ENCODE results near the gene ZBTB8A. TPM values are rescaled to one million over a fixed set of nuclear protein-coding genes. Genes with fewer than 3 reads are reported as not detected.

Gene ZBTB8A
- total and polyA plus RNA-seq, 12 donors = 1.7 to 3.8 (median 3.0) TPM

DNA sequence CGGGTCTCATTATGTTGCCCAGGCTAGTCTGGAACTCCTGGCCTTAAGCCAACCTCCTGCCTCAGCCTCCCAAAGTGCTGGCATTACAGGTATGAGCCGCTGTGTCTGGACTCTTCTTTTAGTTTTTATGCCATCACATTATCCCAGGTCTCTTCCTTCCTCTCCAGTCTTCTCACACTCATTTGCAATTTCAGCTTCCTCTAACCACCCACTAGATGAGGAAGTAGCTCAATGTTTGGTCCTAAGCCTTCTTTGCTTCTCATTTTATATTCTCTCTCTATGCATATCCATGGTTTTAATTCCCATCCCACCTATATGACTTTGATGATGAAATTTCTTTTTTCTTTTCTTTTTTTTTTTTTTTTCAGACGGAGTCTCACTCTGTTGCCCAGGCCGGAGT lies 3.1 kb upstream of the ZBTB8A start:
- no peaks in the 10 kb centered on the region for H3K36me3 ChIP-seq
- H3K4me3 ChIP-seq = no peak overlapping the region
- peaks cover 0 to 32% (median 0%) of the 10 kb centered on the region in 7 donors for H3K27me3 ChIP-seq
- intact Hi-C loops (cut with DNase I) = no loop called here
- DNase-seq (no peak), ATAC-seq (no peak)
- no peak for TF ChIP-seq CTCF (IDR thresholded peaks at IDR 0.05)
- WGBS, 2 donors = 81 to 84% methylated on average over 4 of the region's 4 CpGs
- peaks cover 0 to 18% (median 11%) of the 10 kb centered on the region in 9 donors for H3K4me1 ChIP-seq
- no peak overlapping the region for H3K27ac ChIP-seq
- peaks cover 0 to 7% (median 0%) of the 10 kb centered on the region in 11 donors for H3K9me3 ChIP-seq

- intact Hi-C loops (cut with DNase I) = no loop called here
- H3K4me3 ChIP-seq = no peak overlapping the region
- no peaks in the 10 kb centered on the region for H3K36me3 ChIP-seq
- no peak overlapping the region for H3K27ac ChIP-seq
- DNase-seq (no peak), ATAC-seq (no peak)
- TF ChIP-seq CTCF (IDR thresholded peaks at IDR 0.05) = no peak
- H3K27me3 ChIP-seq = peaks cover 0 to 32% (median 0%) of the 10 kb centered on the region in 7 donors
- 70 to 83% methylated on average over 3 of the region's 3 CpGs for WGBS, 2 donors
- peaks cover 0 to 18% (median 11%) of the 10 kb centered on the region in 9 donors for H3K4me1 ChIP-seq
- H3K9me3 ChIP-seq = peaks cover 0 to 4% (median 0%) of the 10 kb centered on the region in 11 donors
Measured at GRCh38 chr1:32536764-32537163, 2.5 kb upstream of the ZBTB8A start.

GRCh38 chr1:32539584-32540571 lies 651 bp downstream of the ZBTB8A start:
- DNase-seq (peak; percentile 6 to 38), ATAC-seq (peak; percentile 57 to 78 (median 71))
- Histone ChIP-seq H3K4me3 (peak overlapping the region; percentile 24 to 74 (median 64)), H3K36me3 (no peaks in the 10 kb centered on the region), H3K27me3 (peaks cover 0 to 32% (median 0%) of the 10 kb centered on the region in 7 donors), H3K27ac (peak overlapping the region; percentile 44 to 84 (median 74)), H3K4me1 (peaks cover 0 to 18% (median 11%) of the 10 kb centered on the region in 9 donors), H3K9me3 (no peaks in the 10 kb centered on the region)
- no peak for TF ChIP-seq CTCF (IDR thresholded peaks at IDR 0.05)
- intact Hi-C loops (cut with DNase I) = loop anchor here in 2 of 10 donors (2.0 kb wide), 1 partner anchor 39 kb away; no protein-coding TSS in a partner anchor
- 5 to 8% methylated on average over 53 to 100 of the region's 102 CpGs for WGBS, 2 donors

GRCh38 chr1:32540605-32541004 lies 1.4 kb downstream of the ZBTB8A start:
- Histone ChIP-seq H3K9me3 (no peaks in the 10 kb centered on the region), H3K4me3 (peak overlapping the region in 5 of 10 donors; percentile 60 to 71 (median 64)), H3K27me3 (peaks cover 0 to 32% (median 0%) of the 10 kb centered on the region in 7 donors), H3K36me3 (no peaks in the 10 kb centered on the region), H3K27ac (no peak overlapping the region), H3K4me1 (peaks cover 0 to 18% (median 11%) of the 10 kb centered on the region in 9 donors)
- ATAC-seq = peak in 1 of 8 donors; percentile 28
- TF ChIP-seq CTCF (IDR thresholded peaks at IDR 0.05) = no peak
- intact Hi-C loops (cut with DNase I) = no loop called here
- WGBS, 2 donors = 71 to 79% methylated on average over 3 of the region's 3 CpGs
- no peak for DNase-seq
